ENCODE data around the gene BRICD5. TPM values are rescaled to one million over a fixed set of nuclear protein-coding genes. Genes with fewer than 3 reads are reported as not detected.

BRICD5 gene
- total and polyA plus RNA-seq, 2 of the 4 experiments (the other 2 are of a cell fraction) = 0.18 to 0.94 TPM

DNA sequence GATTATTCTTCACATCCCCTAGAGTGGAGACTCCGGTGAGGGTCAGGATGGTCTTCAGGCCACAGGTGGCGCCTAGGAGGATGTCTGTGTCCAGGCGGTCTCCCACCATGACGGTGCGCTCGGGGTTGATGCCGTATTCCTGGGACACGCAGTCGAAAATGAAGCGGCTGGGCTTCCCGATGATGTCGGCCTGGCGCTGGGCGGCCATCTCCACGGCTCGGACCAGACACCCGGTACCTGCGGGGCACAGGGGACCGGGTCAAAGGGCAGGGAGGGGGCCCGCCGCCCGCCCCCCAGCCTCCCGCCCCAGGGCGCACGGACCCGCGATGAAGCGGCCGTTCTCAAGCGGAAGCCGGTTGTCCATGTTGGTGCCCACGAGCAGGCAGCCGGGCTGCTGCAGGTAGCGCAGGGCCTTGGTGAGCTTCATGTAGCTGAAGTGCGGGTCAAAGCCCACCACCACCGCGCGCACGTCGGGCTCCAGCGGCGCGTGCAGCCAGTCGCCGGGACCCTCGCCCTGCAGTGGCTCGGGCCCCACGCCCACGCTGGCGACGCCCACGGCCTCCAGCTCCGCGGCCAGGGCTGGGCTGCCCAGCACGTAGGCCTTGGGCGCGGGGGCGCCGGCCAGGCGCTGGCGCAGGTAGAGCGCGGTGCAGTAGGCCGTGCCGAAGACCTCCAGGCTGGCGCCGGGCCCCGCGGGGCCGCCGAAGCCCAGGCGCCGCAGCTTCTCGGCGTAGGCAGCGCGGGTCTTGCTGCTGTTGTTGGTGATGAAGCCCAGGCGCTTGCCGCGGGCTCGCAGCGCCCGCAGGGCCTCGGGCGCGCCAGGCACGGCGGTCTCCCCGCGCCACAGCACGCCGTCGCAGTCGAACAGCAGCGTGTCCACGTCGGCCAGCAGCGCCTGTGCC is 3.4 kb upstream of the BRICD5 start:
- H3K23ac ChIP-seq (ENCODE audit: low read depth, low read length) = peak overlapping the region; percentile 72
- H3K4me2 ChIP-seq (ENCODE audit: low read depth, low read length) = peak overlapping the region; percentile 80
- H2BK20ac ChIP-seq (ENCODE audit: low read depth, low read length) = no peak overlapping the region
- H3K18ac ChIP-seq (ENCODE audit: low read depth, low read length) = no peak overlapping the region
- no peaks in the 10 kb centered on the region for H3K9me3 ChIP-seq (ENCODE audit: control insufficient read depth, insufficient read depth, low read length)
- H2AK5ac ChIP-seq (ENCODE audit: low read depth, low read length) = peak overlapping the region; percentile 50; the same call in 1 of the 2 replicates
- H3K14ac ChIP-seq (replicated peaks; ENCODE audit: low read depth, low read length) = peak overlapping the region; percentile 6; the same call in 1 of the 2 replicates
- no peak overlapping the region for H4K5ac ChIP-seq (ENCODE audit: low read depth, low read length)
- no peaks in the 10 kb centered on the region for H3K27me3 ChIP-seq (ENCODE audit: control insufficient read depth, insufficient read depth, low read length)
- CTCF ChIA-PET = interaction anchor here (0.8 kb wide), 1 partner anchor 291 kb away, joined by 3 read pairs; no protein-coding TSS in a partner anchor
- H2AFZ ChIP-seq (replicated peaks; ENCODE audit: low read length, poor library complexity) = peak overlapping the region; percentile 98
- H3K9me1 ChIP-seq (ENCODE audit: insufficient read depth, low read length) = no peaks in the 10 kb centered on the region
- dilution Hi-C loops (cut with HindIII; ENCODE audit: low sequenced_read_pairs, unreplicated experiment) = no loop called here
- WGBS, 2 experiments (ENCODE audit: extremely low coverage in 2 of 2, insufficient read length in 1 of 2) = 0% methylated on average over 44 of the region's 98 CpGs; no CpG with 5 or more reads in 1 of the 2 experiments
- 0 out of 2 replicates have a peak overlapping the region, but pooled peaks have one; percentile 48 for H3K4ac ChIP-seq (ENCODE audit: low read depth, low read length)
- H2AK9ac ChIP-seq (replicated peaks; ENCODE audit: low read depth, low read length, poor library complexity) = peak overlapping the region; percentile 93
- peak overlapping the region in 1 of 2 experiments; percentile 61; a peak in 1 of 4 replicates for H4K8ac ChIP-seq (ENCODE audit: low read depth in 2 of 2, low read length in 2 of 2)
- no peak overlapping the region for H2BK15ac ChIP-seq (ENCODE audit: low read depth, low read length)
- H3K36me3 ChIP-seq (ENCODE audit: control insufficient read depth, insufficient read depth, low read length) = peaks cover 7% of the 10 kb centered on the region
- DNase-seq (no peak), ATAC-seq (ENCODE audit: low read depth) (peak; percentile 2)
- POLR2A ChIA-PET (ENCODE audit: unreplicated experiment) = interaction anchor here (0.6 kb wide), 1 partner anchor 33 kb away, joined by 3 read pairs; no protein-coding TSS in a partner anchor
- in situ Hi-C loops (cut with MboI; ENCODE audit: low sequenced_read_pairs) = no loop called here
- intact Hi-C loops (cut with micrococcal nuclease) = no loop called here
- H3K4me3 ChIP-seq (ENCODE audit: insufficient read depth, low read depth, low read length) = peak overlapping the region; percentile 67
- H3K79me1 ChIP-seq (ENCODE audit: low read depth in 1 of 2, low read length in 2 of 2) = peaks cover 14 to 30% of the 10 kb centered on the region in 2 experiments
- H3K56ac ChIP-seq (ENCODE audit: extremely low read depth, insufficient read depth, low read length) = no peak overlapping the region
- peaks cover 12% of the 10 kb centered on the region for H4K20me1 ChIP-seq (ENCODE audit: insufficient read depth, low read length)
- no peak for TF ChIP-seq SMC3 (IDR thresholded peaks at IDR 0.05; ENCODE audit: low read depth, low read length)
- TF ChIP-seq, protein P1, sequence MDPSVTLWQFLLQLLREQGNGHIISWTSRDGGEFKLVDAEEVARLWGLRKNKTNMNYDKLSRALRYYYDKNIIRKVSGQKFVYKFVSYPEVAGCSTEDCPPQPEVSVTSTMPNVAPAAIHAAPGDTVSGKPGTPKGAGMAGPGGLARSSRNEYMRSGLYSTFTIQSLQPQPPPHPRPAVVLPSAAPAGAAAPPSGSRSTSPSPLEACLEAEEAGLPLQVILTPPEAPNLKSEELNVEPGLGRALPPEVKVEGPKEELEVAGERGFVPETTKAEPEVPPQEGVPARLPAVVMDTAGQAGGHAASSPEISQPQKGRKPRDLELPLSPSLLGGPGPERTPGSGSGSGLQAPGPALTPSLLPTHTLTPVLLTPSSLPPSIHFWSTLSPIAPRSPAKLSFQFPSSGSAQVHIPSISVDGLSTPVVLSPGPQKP (IDR thresholded peaks at IDR 0.05; ENCODE audit: borderline replicate concordance, low read depth, low read length) = no peak
- TF ChIP-seq MAZ (IDR thresholded peaks at IDR 0.05; ENCODE audit: borderline replicate concordance, low read depth, low read length) = no peak
- no peak for TF ChIP-seq CEBPB (IDR thresholded peaks at IDR 0.05; ENCODE audit: low read depth, low read length)
- no peak for TF ChIP-seq RAD21 (IDR thresholded peaks at IDR 0.05; ENCODE audit: low read length)
- TF ChIP-seq MXI1 (IDR thresholded peaks at IDR 0.05; ENCODE audit: borderline replicate concordance, low read depth, low read length) = no peak
- no peak for TF ChIP-seq CHD1 (IDR thresholded peaks at IDR 0.05; ENCODE audit: low read depth, low read length)
- TF ChIP-seq RCOR1 (IDR thresholded peaks at IDR 0.05; ENCODE audit: insufficient replicate concordance, low read length) = no peak
- no peak for TF ChIP-seq BHLHE40 (IDR thresholded peaks at IDR 0.05; ENCODE audit: low read depth, low read length)
- no peak for TF ChIP-seq CTCF (conservative IDR thresholded peaks at IDR 0.05; ENCODE audit: low read depth, low read length)
- TF ChIP-seq NFE2L2 (IDR thresholded peaks at IDR 0.05; ENCODE audit: low read depth, low read length) = no peak
- TF ChIP-seq FOS (IDR thresholded peaks at IDR 0.05; ENCODE audit: low read depth, low read length) = no peak
- TF ChIP-seq RFX5 (IDR thresholded peaks at IDR 0.05; ENCODE audit: low read depth, low read length) = no peak
- no TSS peak for BruUV-seq (replicated peaks)
- H3K27ac ChIP-seq (ENCODE audit: insufficient read depth, low read length) = peak overlapping the region; percentile 28; the same call in 1 of the 2 replicates
- peaks cover 7% of the 10 kb centered on the region for H3K4me1 ChIP-seq (ENCODE audit: control insufficient read depth, insufficient read depth, low read length)
- no peak overlapping the region for H4K91ac ChIP-seq (ENCODE audit: insufficient read depth, low read depth, low read length)
- peak overlapping the region; percentile 65 for H3K9ac ChIP-seq (ENCODE audit: low read depth, low read length)
- no peak overlapping the region for H2BK120ac ChIP-seq (ENCODE audit: low read depth, low read length)
- H2BK5ac ChIP-seq (ENCODE audit: low read depth, low read length, poor library complexity, severe bottlenecking) = peak overlapping the region; percentile 43

Measured in IMR-90 (cell line).